HG03039 (cell line): Measurements from ENCODE around the gene COL8A1.
"Not testable (repeated sequence)": the region's sequence is repeated elsewhere in the genome, so short reads cannot be mapped to it uniquely, and the experiment has no call there.

Source experiments
- ATAC-seq: cut with Tn5 transposase; IDR thresholded peaks from one replicate; pipeline ENCODE4 v1.9.1; 2021; ENCODE audit warnings: mild to moderate bottlenecking, moderate library complexity; ENCODE audit not compliant: unreplicated experiment

Gene COL8A1

DNA sequence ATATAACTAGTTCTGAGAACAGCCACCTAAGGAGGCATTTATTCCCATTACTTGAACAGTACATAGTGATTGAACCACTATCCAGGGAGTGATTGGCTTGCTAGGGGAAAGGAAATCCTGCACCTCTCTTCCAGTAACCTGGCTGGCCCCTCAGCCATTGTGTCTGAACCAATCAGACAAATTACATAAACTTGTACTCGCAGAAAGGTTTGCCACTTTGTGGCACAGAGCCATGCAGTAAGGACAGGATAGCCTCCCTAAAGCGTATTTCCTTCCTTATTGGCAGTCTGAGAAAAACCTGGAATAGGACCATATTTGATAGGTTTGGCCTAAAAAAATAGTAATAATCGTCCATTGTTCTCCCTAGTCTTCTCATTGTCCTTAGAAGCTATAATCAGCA is 198.3 kb downstream of the COL8A1 start:
- no peak for ATAC-seq

DNA sequence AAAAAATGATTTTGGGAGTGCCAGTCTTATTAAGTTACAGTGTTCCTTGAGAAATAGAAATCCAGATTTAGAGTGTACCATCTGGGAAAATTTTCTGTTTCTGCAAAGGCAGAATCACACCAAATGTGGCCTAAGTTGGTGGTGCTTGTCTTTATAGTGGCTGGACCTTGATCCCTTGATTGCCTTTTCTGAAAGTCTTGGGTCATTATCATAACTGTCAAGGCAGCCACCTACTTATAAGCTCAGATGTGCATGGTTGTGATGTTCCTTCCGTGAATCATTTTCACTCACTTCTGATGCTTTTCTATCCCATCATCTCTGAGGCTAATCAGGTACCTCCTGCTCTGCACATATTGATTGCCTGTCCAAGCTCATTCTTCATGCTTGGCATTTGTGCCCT is 199.3 kb downstream of the COL8A1 start:
- ATAC-seq: no peak

DNA sequence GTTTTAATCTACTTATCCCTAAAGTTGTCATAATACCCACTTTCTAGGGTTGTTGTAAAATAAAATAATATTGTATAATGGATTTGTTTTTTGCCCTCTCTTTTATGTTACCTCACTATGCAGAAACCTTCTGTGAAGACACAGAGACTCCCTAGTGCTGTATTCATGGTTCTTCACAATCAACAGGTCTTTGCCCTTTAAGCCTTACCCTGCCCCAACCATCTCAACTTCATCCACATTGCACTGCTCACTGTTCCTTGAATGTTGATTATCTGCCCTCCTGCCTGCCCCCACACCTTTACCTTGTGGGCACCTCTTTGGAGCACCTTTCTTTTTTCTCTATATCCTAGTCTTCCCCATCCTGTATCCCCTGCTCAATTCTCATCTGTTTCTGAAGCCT is 200.4 kb downstream of the COL8A1 start:
- ATAC-seq: no peak

DNA sequence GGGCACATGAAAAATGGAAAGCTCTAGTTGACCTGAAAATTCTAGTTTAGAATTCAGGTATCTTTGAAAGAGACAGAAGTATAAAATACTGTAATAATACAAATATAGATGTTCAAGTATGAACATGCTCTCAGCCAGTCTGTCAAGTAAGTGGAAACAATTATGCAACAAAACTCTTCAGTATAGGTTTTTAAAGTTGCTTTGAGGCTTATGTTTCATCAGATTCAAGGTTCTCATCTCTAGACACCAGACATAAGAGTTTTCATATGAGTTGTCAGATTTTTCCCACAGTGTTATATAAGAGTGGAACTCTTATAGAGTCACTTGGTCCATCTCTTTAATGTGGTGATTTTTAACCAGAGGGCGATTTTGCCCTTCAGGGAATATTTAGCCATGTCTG is 201.2 kb downstream of the COL8A1 start:
- ATAC-seq: no peak

DNA sequence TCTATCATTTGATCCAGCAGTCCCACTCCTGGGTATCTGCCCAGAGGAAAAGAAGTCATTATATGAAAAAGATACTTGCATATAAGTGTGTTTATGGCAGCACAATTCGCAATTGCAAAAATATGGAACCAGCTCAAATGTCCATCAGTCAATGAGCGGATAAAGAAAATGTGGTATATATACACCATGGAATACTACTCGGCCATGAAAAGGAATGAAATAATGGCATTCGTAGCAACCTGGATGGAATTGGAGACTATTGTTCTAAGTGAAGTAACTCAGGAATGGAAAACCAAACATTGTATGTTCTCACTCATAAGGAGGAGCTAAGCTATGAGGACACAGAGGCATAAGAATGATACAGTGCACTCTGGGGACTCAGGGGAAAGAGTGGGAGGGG is 203.6 kb downstream of the COL8A1 start:
- not testable (repeated sequence) for ATAC-seq

DNA sequence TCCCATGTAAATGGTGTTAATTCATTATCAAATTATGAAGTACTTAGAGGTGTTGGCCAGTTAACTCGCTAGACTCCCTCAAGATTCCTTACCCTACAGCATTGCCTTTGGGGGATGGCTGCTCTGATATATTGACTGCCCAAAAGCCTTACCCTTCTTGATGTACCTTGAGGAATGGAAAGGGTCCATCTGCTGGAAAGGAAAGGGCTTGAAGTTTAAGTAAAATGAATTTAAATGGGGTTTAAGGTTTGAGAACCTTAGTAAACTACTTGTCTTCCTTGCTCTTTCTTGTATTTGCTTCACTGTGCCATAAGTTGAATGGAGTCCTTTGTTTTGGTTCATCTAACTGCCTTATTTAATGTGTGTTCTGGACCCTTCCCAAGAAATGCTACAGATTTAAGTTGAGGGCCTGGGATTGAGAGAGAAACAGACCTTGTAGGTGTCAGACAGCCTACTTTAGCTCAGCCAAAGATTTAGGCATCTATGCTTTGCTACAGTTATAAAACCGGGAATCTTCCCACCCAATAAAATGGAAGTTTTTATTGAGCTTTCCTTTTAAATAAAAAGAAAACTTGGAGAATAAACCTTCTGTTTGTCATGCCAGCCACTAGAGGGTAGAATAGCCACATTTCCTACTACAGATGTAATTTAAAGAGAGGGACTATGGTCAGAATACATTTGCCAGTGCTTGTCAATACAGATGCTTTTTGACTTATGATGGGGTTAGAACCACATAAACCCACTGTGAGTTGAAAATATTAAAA is 204.6 kb downstream of the COL8A1 start:
- no peak for ATAC-seq

DNA sequence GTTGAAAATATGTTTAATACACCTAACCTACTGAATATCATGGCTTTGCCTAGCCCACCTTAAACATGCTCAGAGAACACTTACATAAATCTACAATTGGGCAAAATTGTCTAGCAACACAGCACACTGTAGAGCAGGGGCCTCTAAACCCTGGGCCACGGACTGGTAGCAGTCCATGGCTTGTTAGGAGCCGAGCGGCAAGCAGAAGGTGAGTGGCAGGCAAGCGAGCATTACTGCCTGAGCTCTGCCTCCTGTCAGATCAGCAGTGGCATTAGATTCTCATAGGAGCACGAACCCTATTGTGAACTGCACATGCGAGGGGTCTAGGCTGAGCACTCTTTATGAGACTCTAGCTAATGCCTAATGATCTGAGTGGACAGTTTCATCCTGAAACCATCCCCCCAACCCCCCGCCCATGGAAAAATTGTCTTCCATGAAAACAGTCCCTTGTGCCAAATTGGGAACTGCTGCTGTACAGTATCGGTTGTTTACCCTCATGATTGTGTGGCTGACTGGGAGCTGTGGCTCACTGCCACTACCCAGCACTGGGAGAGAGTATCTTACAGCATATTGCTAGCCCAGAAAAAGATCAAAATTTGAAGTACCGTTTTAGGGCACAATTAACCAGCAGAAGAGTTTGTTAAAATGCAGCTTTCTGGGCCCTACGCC is 205.3 kb downstream of the COL8A1 start:
- ATAC-seq: no peak

DNA sequence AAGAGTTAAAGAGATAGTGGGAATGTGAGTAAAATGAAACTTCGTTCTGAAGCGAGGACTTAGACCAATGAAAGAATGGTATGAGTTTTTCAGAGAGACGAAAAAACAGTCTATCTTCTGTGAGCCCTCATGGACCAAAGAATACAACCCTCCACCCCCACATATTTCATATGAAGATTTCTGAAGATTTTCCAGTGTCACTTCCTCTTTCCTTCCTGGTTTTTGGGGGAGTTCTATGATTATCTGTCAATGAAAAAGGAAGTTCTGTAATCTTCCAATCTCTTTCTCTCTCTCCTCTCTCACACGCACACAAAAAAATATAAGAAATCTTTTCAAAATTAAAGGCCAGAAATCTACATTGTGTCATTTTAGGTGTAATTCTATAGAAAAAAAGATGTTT is 206.9 kb downstream of the COL8A1 start:
- no peak for ATAC-seq

DNA sequence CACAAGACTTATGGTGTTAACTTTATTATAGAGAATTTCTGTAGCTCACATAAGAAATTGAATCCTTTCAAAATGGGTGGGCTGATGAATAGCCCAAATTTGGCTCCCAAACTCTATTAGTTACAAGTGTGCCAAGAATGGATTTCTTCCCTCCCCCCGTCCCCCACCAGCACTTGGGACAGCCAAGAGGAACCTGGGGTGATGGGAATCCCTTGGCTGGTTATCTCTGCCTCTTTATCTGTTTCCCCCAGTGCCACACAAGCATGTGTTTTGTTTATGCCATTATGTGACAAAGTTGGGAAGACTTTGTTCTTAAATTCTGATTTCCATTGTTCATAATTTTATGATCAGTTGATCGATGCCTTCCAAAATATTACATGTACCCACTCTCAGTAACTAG is 207.6 kb downstream of the COL8A1 start:
- no peak for ATAC-seq

DNA sequence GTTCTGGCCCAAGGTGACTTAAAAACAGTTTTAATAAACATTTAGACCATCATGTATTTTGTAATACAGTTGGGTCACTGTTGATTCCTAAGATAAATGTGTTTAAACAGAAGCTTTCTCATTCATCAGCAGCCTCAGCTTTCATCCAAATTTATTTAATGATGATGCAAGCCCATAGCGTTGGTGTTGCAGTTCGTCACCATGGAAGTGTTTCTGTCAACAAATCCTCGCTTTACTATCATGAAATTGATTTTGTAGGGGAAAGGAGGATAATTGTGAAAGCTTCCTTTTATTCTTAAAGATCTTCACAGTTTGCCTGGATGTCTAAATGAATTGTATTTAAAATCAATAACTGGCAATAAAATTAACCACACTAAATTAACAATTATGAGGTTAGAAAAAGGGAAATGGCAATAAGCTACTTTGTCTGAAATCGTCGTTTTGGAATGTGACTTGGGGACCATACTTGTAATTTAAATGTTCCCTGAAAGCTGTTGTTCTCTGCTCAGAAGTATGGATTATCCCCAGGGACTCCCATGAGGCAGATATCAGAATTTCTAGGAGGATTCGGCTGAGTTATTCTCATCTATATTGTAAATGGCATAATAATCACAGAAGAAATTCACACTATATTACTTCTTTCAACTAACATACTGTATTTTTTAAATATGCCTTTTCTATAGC is 208.2 kb downstream of the COL8A1 start:
- ATAC-seq: no peak

DNA sequence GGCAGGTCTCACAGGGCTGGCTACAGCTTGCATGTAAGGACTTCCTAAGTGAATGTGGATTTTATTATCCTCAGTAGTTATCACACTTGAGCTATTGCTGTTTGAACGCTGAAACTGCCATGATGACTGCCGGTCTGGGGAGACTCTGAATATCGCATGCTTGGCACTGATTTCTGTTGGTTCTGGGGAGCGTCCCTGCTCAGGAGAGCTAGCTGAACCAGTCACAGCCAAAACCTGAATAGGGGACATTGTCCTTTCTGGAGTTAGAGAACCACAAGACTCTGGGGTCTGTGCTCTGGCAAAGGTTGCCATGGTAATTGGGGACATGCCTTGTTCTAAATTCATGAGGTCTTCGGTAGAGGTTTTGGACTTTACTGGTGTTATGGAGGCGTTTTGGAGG is 210.0 kb downstream of the COL8A1 start:
- ATAC-seq: no peak
